HG02852 (cell line): ENCODE measurements around the gene ANKRD29.
"Not testable (repeated sequence)": the region's sequence is repeated elsewhere in the genome, so short reads cannot be mapped to it uniquely, and the experiment has no call there.

Experiments used
- ATAC-seq: cut with Tn5 transposase; IDR thresholded peaks from one replicate; pipeline ENCODE4 v1.9.1; 2021; ENCODE audit warnings: mild to moderate bottlenecking, moderate library complexity; ENCODE audit not compliant: unreplicated experiment

Gene ANKRD29

DNA sequence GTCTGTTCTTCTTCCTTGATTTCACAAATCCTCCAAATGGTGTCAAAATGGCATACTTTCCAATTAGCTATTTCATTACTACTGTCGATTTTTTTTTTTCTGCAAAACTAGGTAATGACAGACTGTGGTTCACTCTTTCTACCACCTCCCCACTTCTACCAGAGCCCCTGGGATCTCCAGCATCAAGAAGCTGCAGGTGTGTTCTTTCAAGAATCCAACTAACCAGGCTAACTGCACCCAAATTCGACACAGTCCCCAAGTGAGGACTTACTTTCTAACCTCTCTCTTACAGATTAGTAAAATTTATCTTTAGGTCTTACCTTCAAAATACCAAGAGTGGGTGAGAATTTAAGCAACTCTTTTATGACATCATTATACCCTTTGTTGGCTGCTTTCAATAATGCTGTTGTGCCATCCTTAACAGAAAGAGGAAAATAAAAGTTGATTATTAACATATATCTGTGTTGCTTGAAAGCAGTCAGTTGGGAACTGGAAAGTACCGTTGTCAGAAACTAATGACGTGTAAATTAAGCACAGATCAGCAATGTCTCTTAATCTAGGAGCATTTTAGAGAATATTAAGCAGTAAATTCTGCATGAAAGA lies 45.2 kb downstream of the ANKRD29 start:
- no peak for ATAC-seq

DNA sequence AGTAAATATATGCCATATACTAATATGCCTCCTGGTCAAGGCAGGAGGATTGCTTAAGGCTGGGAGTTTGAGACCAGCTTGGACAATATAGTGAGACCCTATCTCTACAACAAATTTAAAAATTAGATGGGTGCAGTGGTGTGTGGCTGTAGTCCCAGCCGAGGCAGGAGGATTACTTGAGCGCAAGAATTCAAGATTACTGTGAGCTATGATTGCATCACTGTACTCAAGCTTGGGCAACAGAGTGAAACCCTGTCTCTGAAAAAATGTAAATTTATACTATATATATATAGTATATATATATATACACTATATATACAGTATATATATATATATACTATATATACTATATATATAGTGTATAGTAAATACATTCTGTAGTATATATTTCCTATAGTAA lies 46.5 kb downstream of the ANKRD29 start:
- ATAC-seq, result no peak

DNA sequence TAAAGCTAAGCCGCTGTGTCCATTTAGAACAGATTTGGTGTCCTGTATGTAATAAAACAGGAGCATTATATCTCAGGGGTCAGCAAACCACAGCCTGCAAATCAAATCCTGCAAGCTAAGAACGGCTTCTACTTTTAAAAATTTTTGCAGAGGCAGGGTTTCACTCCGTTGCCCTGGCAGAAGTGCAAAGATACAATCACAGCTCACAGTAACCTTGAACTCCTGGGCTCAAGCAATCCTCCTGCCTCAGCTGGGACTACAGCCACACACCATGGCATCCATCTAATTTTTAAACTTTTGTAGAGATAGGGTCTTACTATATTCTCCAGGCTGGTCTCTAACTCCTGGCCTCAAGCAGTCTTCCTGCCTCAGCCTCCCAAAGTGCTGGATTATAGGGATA lies 47.8 kb downstream of the ANKRD29 start:
- ATAC-seq, result no peak

DNA sequence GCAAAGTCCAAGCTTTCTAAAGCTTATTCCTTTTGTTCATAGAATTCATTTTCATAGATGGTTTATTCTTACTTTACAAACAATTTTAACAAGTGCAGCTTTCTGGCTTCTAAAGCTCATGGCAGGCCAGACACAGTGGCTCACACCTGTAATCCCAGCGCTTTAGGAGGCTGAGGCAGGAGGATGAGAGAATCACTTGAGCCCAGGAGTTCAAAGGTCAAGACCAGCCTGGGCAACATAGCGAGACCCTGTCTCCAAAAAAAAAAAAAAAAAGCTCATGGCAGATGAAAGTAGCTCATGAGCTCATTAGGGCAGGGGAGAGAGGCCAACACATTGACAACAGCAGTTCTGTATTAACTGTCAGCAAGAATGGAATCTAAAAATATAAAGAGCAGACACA lies 48.3 kb downstream of the ANKRD29 start:
- no peak for ATAC-seq

DNA sequence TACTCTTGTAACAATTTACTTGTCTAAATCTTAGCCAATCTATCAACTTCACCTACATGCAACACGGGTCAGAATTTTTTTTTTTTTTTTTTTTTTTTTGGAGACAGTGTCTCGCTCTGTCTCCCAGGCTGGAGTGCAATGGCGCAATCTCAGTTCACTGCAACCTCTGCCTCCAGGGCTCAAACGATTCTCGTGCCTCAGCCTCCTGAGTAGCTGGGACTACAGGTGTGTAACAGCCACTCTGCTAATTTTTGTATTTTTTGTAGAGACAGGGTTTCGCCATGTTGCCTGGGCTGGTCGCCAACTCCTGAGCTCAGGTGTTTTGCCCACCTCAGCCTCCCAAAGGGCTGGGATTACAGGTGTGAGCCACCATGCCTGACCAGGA lies 49.6 kb downstream of the ANKRD29 start:
- not testable (repeated sequence) for ATAC-seq

DNA sequence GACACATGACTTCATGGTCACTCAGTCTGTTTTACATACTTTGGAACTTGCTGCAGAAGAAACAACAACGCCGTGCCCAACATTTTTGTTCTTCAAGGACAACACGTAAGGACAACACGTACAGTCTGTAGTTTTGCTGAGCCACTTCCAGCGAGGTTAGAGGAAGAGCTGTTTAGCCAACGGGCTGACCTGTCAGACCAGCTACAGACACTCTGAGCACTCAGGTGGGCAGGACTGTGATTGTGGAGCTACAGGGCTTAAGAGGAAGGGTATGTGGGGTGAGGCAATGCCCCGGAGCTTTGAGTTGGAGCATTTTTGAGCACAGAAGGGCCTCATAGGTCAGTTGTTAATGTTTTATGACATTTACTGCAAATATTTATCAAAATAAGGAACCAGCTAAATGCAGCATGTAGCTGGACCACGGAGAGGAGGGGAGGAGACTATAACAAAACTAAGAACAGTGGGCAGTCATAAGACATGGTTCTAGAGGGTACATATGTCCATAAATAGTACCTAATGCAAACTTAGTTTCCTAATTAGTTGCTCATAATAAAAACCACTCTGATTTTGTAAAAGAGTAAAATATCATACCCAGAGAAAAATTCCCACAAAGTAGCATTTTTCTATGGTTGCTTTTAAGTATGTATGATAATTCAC lies 50.1 kb downstream of the ANKRD29 start:
- no peak for ATAC-seq

DNA sequence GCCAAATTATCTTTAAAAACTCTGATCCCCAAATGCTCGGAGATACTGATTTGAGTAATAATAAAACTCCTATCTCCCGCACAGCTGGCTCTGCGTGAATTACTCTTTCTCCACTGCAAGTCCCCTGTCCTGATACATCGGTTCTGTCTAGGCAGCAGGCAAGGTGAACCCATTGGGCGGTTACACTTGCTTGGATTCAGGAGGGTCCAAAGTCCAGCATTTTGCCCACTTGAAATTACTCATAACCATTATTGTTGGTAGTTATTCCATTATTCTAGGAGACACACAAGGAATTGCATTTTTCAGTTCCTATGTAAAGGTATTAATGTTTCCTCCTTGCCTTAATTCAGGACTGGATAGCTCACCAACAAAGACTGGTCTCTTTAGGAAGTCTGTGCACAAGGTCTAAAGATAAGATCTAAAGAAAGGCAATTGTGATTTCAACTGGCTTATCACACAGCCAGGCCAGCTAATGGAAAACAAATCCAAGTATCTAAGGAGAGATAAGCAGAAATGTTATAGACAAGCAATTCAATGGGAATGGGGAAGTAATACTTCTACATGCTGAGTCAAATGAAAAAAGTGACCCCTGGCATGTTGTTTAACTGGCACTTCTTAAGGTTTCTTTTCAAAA lies 53.2 kb downstream of the ANKRD29 start:
- no peak for ATAC-seq

DNA sequence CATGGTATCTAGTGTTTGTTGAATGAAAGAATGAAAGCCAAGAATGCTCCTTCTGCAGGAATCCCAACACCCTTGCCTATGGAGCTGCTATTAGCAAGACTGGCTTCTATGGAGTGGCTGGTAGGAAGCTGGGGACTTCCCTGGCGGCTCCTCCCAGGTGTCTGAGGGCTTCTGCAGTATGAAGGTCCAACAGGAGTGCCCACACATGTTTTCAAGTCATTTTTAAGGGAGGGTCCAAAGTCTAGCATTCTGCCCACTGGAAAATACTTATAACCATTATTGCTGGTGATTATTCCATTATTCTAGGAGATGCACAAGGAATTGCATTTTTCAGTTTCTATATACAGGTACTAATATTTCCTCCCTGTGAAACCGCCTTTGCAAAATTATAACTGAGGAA lies 54.5 kb downstream of the ANKRD29 start:
- no peak for ATAC-seq

DNA sequence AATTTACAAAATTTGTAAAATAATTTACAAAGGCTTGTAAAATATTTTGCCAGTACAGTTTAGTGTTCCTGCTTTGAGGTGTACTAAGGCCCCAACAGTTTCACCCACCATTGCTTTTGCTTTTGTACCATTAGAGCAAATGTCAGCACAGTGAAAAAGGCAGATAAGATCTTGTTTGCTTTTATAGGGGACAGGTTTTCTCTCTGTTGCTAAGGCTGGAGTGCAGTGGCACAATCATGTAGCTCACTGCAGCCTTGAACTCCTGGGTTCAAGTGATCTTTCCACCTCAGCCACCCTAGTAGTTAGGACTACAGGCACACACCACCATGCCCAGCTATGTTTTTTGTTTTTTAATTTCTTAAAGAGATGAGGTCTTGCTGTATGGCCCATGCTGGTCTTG lies 56.8 kb downstream of the ANKRD29 start:
- ATAC-seq, result no peak

DNA sequence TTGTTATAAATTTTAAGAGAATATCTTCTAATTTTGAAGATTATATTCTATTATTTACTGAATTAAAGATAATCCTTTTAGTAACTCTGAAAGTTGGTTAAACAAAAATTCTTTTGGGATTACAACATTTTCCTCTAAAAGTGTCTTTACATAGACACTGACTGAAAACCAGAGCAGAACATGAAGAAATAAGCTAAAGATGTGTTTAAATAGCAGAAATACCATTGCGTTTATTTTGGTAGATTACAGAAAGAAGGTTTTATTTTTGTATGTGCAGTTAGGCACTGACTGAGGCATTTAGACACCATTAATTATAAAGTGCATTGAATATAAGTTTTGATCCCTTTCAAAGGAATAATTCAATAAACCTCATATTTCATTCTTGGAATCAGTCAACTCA lies 62.9 kb downstream of the ANKRD29 start:
- ATAC-seq, result no peak

DNA sequence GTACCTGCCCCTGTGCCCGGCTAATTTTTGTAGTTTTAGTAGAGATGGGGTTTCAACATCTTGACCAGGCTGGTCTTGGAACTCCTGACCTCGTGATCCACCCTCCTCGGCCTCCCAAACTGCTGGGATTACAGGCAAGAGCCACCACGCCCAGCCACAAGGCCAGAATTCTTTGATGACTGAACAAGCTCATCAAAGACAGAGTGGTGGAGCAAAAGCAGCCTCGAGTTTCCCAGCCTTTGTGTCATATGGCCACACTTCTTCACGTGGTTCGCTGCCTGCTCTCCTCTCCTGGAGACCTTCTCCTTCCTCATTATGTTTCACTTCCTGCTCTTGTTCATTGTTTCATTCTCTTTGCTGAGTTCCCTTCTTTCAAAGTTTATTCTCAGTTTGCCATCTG lies 66.5 kb downstream of the ANKRD29 start:
- ATAC-seq, result no peak

DNA sequence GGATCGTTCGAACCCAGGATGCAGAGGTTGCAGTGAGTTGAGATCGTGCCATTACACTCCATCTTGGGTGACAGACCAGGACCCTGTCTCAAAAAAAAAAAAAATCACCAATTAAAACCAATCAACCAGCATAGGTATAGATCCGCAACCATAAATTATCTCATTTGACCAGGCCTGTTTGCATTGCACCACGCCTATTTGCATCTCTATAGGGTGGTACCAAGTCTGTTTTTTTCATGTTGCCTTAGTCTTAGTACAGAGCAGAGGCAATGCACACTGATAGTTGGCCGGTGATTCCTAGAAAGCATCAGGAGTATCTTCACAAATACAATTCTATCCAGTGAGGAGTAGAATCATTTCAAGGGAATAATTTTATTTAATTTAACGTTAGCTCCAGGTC lies 67.1 kb downstream of the ANKRD29 start:
- ATAC-seq, result no peak

DNA sequence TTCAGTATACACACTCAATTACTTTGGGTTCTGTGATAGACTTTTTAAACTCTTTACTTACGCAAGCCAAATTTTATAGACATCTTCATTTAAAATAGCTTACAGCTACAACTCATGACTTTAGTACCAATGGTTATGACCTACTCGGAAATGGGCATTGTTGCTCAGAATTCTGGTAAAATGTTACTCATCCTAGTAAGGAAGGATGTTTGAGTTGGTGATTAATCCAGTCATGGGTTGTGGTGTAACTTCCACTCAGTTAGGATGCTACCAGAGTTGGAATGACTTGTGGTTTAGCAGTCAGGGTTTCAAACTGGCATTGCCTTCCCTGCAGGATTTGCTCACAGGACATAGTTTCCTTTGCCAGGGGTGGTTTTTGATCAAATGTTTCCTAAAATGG lies 69.0 kb downstream of the ANKRD29 start:
- ATAC-seq, result no peak

DNA sequence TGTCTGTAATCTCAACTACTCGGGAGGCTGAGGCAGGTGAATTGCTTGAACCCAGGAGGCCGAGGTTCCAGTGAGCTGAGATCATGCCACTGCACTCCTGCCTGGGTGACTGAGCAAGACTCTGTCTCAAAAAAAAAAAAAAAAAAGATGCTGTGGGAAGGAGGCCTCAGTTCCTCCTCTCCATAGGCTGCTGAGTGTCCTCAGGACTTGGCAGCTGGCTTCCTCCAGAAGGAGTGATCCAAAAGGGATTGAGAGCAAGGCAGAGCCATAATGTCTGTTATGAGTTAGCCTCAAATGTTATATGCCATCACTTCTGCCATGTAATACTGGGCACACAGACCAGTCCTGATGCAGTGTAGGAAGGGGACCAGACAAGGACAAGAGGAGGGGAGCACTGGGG lies 69.8 kb downstream of the ANKRD29 start:
- no peak for ATAC-seq

DNA sequence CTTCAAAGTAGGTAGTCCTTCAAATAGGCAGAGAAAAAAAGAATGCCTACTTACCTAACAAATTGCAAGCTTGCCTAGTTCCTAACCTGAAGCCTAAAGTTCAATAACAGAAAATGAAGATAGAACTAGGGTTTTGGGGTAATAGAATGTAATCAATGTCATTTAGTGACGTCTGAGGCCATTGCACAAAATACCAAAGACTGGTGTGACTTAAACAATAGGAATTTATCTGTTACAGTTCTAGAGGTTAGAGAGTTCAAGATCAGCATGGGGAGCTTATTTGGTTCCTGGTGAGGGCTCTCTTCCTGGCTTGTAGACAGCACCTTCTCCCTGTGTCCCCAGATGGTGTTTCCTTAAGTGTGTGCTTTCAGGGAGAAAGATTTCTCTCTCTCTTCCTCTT lies 71.7 kb downstream of the ANKRD29 start:
- ATAC-seq, result no peak

DNA sequence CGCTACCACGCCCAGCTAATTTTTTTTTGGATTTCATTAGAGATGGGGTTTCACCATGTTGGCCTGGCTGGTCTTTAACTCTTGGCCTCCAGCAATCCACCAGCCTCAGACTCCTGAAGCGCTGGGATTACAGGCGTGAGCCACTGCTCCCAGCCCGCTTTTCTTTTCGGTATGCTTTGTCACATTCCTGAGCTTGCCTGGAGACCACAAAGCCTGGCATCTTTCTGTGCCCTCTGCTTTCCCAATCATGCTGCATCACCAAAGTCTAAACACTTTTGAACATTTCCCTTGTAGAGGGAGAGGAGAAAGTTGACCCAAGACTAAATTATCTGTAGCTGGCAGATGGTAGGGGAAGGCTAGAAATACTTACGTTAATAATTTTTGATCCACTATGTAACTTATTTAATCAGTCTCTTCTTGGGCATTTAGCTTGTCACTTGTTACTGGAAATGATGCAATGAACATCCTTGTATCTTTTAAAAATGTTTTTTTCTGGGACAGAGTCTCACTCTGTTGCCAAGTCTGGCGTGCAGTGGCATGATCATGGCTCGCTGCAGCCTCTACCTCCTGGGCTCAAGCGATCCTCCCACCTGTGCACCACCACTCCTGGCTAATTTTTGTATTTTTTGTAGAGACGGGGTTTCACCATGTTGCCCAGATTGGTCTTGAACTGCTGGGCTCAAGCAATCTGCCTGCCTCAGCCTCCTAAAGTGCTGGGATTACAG lies 73.7 kb downstream of the ANKRD29 start:
- no peak for ATAC-seq

DNA sequence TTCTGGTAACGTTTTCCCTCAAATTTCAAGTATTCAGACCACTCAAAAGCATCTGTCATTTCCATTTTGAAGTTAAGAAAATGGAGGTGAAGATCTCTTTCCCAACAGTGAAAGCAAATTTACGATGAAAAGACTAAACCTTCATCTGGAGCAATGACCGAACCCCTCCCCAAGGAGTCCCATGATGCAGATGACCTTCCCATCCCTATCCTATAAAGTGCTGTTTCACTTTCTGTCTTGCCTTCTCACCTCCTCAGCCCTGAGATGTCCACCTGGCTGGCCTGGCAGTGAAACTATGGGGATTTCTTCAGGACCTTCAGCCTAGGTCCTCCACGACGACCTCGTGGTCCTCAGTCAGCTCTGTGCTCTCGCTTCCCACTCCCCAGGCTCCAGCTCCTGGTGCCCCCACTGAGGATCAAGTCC lies 75.5 kb downstream of the ANKRD29 start:
- no peak for ATAC-seq

DNA sequence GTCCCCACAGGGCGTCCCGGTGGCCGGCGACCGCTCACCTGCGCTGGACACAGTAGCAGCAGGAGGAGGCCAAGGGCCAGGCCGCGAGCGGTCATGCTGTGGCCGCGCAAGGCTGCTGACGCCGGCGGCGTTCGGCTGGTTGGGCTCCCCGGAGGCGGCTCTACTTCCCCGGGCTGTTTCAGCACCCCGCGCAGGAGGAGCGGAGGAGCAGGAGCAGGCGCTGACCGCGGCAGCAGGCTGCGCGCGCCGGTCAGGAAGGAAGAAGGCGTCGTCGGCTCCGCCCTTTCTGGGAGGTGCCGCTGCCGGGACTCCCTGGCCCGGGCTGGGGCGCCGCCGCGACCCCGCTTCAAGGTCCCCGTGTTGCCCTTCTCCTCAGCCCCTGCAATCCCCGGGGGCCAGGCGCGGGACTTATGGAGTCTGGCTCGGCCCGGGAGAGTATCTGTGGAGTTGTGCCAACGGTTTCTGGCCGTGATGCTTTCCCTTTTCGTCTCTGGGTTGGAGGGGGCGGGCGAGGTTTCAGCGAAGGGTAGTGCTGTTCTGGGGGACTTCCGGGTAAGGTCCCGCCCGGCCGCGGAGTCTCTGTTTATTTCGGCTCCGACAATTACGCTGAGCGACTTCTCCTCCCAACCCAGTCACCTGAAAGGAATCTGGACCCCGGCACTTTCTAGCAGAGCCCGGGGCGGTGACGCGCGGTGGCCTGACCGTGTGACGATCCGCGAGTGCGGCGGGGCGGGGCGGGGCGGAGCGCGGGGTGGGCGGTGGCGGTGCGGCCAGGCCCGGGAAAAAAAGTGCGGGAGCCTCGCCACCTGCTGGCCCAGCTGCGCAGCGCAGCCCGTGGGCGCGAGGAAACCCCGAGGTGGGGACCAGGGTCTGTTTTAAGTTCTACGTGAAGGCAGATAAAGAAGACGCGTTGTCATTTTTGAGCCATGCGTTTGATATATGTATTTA lies 76.2 kb downstream of the ANKRD29 start, which contains the start of gene NPC1:
NPC1 (minus strand) TSS at position 258 of the 948 bp plus-strand sequence; CDS start at position 95, 163 bp downstream.
- ATAC-seq, result peak; percentile 92

DNA sequence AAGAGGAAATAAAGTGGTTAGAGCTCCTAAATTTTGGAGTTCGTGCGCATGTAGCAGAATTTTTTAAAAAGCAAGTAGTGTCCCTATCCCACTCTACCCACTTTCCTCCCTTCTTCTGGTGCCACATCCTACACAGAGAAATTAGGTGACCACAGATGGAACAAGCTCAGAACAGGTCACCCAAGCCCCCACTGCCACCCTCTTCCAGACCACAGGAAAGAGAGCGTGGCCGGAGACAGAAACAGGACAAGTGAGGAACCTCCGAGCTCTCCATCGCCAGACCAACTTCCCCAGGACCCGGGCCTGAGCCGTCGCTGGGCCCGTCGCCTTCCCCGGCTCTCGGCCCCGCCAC lies 76.8 kb downstream of the ANKRD29 start:
- ATAC-seq, result peak; percentile 27

DNA sequence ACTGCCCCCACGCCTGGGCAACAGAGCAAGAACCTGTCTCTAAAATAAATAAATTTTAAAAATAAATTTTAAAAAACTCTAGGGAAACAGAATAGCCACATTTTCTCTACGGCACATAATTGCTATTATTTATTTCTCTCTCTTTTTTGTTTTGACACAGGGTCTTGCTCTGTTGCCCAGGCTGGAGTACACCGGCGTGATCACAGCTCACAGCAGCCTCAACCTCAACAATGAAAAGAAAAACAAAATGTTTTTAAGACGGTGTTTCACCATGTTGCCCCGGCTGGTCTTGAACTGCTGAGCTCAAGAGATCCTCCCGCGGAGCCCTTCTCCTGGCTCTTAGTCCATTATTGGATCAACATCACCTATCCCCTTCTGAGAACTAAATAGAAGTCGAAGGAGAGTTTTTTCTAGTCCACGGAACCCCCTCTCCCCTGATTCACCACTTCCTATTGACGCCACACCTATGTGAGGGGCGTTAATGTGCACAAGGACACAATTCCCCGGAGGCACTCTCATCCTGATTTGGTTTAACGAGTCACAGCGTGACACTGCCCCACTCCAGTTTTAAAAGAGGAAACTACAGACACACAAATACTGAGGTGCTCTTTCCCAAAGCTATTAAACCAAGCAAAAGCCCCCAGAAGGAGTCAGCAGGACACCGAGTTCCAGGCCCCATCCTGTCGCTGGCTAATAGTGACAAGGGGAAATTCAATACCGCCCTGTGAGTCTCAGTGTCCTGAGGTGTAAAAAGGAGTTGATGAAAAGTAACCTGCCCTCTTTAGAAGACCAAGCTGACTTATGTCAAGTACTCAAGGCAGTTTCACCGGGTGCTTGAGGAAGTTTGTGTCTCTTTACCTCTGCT lies 77.5 kb downstream of the ANKRD29 start:
- ATAC-seq, result no peak
